Activated T-cell treated with anti-CD3 and anti-CD28 coated beads for 4 hours (primary cell): ENCODE data around the gene EPB41.
"Not testable (repeated sequence)": the region's sequence is repeated elsewhere in the genome, so short reads cannot be mapped to it uniquely, and the experiment has no call there.

Experiments used
- DNase-seq: peaks from one replicate; pipeline ENCODE4 v3.0.0-alpha.2; 2020

The EPB41 gene

DNA sequence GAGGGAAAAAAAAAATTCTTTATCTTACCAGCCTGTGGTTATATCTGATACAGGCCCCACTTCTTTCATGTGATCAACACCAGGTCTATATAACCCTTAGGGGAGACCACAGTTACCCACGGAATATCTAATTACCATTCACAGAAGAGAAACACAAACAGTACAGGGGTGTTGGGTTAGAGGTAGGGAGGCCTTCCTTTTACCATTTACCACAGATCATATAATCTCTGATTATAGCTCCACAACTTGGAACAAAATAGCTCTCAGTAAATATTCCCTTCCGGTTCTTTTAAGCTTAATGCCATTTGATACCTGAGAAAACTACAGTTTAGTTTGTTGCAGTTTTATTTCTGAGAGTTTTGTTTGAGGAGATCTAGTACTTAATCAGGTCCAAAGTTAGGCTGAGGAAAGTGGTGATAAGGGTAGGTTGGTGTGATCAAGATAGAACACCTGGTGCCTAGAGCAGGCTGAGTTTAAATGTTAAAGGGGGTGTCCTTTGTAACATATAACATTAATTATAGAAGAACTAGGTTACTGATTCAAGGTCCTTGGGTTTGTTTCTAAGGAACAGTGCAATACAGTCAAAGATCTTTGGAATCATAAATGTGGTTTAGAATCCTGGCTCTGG lies 14.1 kb downstream of the EPB41 start:
- DNase-seq: no peak

DNA sequence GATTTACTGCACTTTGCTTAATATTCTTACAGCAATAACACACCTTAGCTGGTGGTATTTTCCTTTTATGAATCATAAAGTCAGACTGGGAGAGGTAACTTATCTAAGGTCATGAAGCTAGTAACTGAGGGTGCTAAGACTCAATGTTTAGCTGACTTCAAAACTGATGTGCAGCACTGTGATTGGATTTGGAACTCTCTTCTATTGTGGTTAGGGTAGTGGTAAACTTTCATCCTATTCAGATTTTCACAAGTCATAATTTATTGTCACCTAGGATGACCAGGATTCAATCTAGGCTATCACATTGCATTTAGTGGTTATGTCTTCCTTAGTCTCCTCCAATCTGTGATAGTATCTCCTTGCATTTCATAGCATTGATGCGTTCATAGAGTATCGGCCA lies 18.9 kb downstream of the EPB41 start:
- DNase-seq: no peak

- no peak for DNase-seq
Observed at GRCh38 chr1:28933918-28934317, 19.5 kb downstream of the EPB41 start.

DNA sequence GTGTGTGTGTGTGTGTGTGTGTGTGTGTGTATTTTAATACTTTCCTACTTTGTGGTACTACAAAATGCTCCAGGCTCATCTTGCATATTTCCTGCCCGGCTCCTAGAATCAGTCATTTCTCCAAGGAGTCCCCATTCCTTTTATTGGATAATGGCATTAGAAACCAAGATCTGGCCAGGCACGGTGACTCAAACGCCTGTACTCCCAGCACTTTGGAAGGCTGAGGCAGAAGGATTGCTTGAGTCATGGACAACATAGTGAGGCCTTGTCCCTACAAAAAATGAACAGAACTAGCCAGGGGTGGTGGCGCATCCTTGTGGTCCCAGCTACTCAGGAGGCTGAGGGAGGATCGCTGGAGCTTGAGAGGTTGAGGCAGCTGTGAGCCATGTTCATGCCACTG lies 20.3 kb downstream of the EPB41 start:
- DNase-seq: no peak

GRCh38 chr1:28935293-28935692 lies 20.9 kb downstream of the EPB41 start:
- DNase-seq: no peak

- DNase-seq: no peak
Observed at GRCh38 chr1:28936094-28936493, 21.7 kb downstream of the EPB41 start.

GRCh38 chr1:28936528-28936927 lies 22.2 kb downstream of the EPB41 start:
- no peak for DNase-seq

- not testable (repeated sequence) for DNase-seq
Observed at GRCh38 chr1:28943581-28943980, 29.2 kb downstream of the EPB41 start.

DNA sequence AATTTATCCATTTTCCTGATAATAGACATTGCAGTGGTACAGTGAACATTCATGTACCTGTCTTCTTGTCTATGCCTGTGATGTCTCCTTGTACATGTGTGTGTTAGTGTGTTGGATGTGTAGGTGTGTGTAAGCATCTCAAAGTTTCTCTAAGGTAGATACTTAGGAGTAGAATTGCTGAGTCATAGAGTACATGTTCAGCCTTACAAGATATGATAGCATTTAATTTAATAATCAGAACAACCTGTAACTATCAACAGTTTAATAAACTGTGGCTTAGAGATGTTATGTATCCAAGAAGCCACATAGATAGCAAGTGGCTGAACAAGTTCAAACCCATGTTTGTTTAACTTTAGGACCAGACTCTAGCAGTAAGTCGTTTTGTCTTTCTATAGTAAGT lies 35.6 kb downstream of the EPB41 start:
- DNase-seq: no peak

DNA sequence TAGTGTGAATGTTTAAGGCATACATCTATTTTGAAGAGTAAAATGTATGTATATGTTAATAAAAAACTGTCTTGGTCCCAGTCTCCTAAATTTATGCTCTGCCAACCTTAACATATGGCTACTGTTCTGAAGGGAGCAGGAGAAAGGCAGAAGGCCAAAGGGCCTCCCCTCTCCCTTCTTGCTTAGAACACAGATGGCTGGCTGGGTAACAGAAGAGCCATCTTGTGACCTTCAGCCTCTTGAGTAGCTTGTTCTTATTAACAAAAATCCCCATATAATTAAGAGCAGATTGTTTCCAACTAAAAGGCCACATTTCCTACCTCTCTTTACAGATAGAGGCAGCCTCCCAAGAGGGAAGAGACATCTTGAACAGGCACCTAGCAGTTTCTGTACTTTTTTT lies 36.1 kb downstream of the EPB41 start:
- no peak for DNase-seq

DNA sequence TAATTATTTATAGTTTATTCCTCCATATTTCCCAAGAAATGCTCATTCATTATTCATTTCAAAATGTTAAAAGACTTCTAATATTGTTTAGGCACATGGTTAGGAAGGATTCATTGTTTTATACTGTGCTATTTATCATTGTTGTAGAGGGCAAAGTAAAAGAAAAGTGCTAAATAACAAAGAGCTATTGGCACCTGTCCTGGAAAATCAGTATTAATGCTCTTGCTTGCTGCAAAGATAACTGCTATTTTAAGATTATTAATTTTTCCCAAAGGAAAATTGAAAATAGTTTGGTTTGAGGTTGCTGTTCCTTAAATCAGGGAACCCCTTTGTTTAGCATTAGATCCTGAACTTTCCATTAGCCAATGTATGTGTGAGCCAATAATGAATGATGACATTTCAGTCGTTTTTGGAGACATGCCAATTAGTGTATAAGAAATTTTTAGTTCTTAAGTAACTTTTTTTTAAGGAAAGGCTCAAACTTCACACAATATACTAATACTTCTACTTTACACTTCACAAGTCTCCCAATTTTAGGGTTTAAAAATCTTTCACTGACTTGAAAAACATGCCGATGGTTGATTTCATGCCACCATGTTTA lies 39.9 kb downstream of the EPB41 start:
- DNase-seq: no peak

- DNase-seq: no peak
Observed at GRCh38 chr1:28956038-28956464, 41.7 kb downstream of the EPB41 start.

- not testable (repeated sequence) for DNase-seq
Observed at GRCh38 chr1:28962114-28962831, 47.9 kb downstream of the EPB41 start.

DNA sequence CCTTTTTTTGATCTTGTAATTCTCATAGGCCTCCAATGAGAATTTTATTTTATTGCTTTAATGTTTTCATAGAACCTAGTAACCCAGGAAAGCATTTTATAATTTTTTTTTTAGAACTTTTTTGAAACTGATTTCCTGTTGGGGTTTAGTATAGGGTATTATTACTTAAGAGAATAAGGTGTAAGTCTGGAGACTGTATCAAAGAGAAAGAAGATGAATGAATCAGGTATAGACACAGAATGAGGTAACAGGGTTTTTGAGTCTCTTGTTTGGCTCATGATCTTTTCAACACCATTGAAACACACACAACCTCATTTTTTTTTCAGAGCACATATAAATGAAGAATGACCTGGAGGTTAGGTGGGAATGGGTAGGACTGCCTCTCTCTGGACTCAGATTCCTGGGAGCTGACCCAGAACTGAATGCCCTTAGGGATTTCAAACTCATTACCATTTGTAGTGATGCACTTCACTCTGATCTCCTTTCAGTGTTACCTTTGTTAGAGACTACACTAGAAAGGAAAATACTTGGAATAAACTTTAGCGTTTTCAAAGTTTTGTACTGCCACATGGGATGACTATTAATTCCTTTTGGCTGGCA lies 51.0 kb downstream of the EPB41 start:
- DNase-seq: no peak

DNA sequence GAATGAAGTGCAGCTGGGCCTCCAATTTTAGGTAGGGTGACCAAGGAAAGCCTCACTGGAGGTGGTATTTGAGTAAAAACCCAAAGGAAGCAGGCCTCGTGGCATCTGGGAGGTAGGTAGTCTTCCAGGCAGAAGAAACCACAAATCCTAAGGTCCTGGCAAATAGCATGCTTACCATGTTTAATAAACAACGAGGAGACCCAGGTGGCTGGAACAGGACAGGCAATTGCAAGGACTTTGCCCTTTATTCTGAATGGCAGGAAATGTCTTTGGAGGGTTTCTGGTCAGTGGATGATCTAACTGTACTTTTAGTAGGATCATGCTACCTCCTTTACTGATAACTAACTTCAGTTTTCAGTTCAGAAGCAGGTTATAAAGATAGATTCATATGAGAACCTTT lies 52.2 kb downstream of the EPB41 start:
- no peak for DNase-seq

DNA sequence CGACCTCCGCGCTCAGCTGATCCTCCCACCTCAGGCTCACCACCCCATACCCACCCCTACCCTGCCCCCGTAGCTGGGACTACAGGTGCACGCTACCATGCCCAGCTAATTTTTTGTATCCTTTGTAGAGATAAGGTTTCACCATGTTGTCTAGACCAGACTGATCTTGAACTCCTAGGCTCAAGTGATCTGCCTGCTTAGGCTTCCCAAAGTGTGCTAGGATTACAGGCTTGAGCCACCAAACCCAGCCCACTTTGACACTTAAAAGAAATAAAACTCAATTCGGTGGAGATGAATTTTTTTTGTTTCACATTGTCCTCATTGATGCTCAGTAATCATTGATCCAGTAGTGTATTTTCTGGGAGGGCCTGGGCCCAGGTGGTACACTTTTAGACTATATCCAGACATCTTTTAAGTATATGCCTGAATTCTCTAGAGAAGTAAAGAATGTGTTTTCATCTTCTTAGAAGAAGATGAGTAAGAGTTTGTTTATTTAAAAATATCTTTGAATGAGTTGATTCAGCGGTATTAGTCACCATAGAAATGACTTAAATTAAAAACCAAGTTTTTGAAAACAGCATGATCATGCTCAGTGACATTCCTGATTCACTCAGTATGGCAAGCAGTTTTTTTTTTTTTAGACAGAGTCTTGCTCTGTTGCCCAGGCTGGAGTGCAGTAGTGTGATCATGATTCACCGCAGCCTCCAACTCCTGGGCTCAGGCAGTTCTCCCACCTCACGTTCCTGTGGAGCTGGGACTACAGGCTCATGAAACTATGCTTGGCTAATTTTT lies 57.8 kb downstream of the EPB41 start:
- DNase-seq: no peak

- no peak for DNase-seq
Observed at GRCh38 chr1:28973596-28974421, 59.4 kb downstream of the EPB41 start.

- no peak for DNase-seq
Observed at GRCh38 chr1:28974432-28974831, 60.1 kb downstream of the EPB41 start.

DNA sequence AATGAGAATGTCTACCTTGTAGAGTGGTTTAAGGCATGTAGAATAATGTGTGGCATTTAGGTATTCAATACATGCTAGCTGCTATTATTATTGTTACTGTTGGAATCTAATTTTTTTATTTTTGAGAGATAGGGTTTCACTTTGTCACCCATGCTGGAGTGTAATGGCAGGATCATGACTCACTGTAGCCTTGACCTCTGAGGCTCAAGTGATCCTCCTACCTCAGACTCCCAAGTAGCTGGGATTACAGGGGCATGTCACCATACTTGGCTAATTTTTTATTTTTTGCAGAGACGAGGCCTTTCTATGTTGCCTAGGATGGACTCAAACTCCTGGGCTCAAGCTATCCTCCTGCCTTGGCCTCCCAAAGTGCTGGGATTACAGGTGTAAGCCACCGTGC lies 61.9 kb downstream of the EPB41 start:
- DNase-seq: no peak

DNA sequence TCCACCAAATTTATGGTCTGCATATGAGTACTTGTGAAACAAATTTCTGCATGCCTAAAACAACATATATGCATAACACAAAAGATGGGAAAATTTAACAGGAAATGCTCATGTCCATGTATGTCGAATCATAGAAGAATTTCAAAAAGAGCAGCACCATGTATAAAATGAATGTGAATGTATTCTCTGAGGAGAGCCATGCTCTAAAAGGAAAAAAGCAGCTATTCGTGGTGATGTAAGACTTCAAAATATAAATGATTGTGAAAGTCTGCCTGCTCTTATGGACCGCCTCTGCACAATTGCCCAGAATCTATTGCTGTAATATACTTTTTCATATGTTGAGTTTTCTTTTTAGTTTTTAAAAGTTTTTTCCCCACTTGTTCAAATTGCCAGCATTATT lies 66.8 kb downstream of the EPB41 start:
- no peak for DNase-seq

DNA sequence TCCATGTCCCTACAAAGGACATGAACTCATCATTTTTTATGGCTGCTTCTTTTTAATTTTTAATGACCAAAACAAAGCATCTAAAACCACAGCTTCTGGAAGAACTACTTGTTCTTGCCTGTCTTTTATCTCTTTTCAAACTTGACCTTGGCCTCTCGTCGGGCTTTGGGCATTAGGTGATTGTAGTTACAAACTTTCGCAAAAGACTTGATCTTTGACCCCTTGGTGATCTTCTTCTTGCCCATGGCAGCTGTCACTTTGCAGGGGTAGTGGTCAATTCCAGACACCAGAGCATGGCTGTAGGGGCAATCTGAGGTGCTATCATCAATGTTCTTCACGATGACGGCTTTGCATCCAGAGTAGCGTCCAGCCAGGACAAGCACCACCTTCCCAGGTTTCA lies 67.8 kb downstream of the EPB41 start:
- DNase-seq: no peak

DNA sequence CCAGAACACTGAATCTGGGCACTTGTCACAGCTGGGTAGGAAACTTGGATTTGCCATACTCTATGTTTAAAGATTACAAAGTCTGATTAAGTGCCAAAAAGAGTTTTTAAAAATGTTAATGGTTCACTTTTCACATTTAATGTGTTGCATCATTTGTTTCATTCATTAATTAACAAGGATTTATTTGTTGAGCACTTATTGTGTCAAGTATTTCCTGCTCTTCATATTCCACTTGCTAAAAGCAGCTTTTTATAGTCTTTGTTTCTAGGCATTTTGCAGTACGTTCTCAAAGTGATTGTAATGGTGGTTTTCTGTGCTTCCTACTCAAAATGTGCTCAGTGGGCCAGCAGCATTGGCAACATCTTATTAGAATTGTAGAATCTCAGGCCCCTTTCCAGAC lies 68.7 kb downstream of the EPB41 start:
- DNase-seq: no peak
